Thoracic aorta (tissue), 2 donors: Measurements from ENCODE around the gene RAD9A. TPM values are rescaled to one million over a fixed set of nuclear protein-coding genes. Genes with fewer than 3 reads are reported as not detected.

Experiments
- ATAC-seq: fragments of 150-250 bp; one replicate; pipeline ENCODE4 v1.8.0; 2017; ENCODE audit warnings: low read depth; ENCODE audit not compliant: insufficient number of reproducible peaks, low FRiP score
- DNase-seq: peaks from one replicate; pipeline ENCODE4 v3.0.0-alpha.2; 2020; ENCODE audit warnings: low spot score
- H3K27ac ChIP-seq, 2 donors: fragments of 200-600 bp; sonication (generic); 1 replicate in 1 of 2; 2 replicates in 1 of 2; pipeline ENCODE4 v1.5.1; 2016; ENCODE audit warnings: mild to moderate bottlenecking in 2 of 2, moderate library complexity in 2 of 2
- H3K27me3 ChIP-seq: fragments of 200-600 bp; sonication (generic); replicated peaks from 2 replicates; pipeline ENCODE4 v1.6.0; 2016; ENCODE audit warnings: mild to moderate bottlenecking; ENCODE audit not compliant: insufficient read depth
- H3K36me3 ChIP-seq: fragments of 200-600 bp; sonication (generic); one replicate; pipeline ENCODE4 v1.5.1; 2016
- H3K4me1 ChIP-seq, 2 donors: fragments of 200-600 bp; sonication (generic); 1 replicate in 1 of 2; 2 replicates in 1 of 2; pipeline versions ENCODE4 v1.5.1 to v1.6.0; 2016; ENCODE audit warnings: low read depth in 2 of 2, mild to moderate bottlenecking in 1 of 2; ENCODE audit not compliant: control insufficient read depth in 1 of 2
- H3K4me3 ChIP-seq: fragments of 200-600 bp; sonication (generic); 2 replicates; pipeline ENCODE4 v1.5.1; 2016; ENCODE audit warnings: mild to moderate bottlenecking
- H3K9me3 ChIP-seq: fragments of 200-600 bp; sonication (generic); 2 replicates; pipeline ENCODE4 v1.5.1; 2016
- CTCF ChIP-seq: fragments of 200-600 bp; sonication (generic); IDR thresholded peaks from one replicate; pipeline ENCODE4 v1.5.1; 2019; ENCODE audit warnings: antibody characterized with exemption
- total RNA-seq, 2 donors: library from RNA; depleted of rRNA; stranded (reverse); fragments of >200 nt; gene quantifications; one replicate each; pipeline versions ENCODE4 v1.1.0 to v1.2.3, GENCODE V29; 2016

RAD9A gene
- total RNA-seq, 2 donors from 2014 or later: 15.8 to 23.0 TPM

- H3K9me3 ChIP-seq: no peaks in the 10 kb centered on the region
- DNase-seq (no peak), ATAC-seq (no peak)
- H3K36me3 ChIP-seq: no peaks in the 10 kb centered on the region
- peaks cover 23 to 55% of the 10 kb centered on the region in 2 donors for H3K4me1 ChIP-seq
- H3K27ac ChIP-seq: peak overlapping the region; percentile 78 to 90
- no peaks in the 10 kb centered on the region for H3K27me3 ChIP-seq
- H3K4me3 ChIP-seq: peak overlapping the region; percentile 6
- no peak for TF ChIP-seq CTCF
Measured at GRCh38 chr11:67419325-67420049, 27.7 kb downstream of the RAD9A start.

GRCh38 chr11:67420147-67420645 is 28.4 kb downstream of the RAD9A start:
- DNase-seq (no peak), ATAC-seq (no peak)
- TF ChIP-seq CTCF: no peak
- Histone ChIP-seq H3K9me3 (no peaks in the 10 kb centered on the region), H3K36me3 (no peaks in the 10 kb centered on the region), H3K4me3 (peak overlapping the region; percentile 81), H3K4me1 (peaks cover 19 to 51% of the 10 kb centered on the region in 2 donors), H3K27me3 (no peaks in the 10 kb centered on the region), H3K27ac (peak overlapping the region; percentile 78 to 90)

GRCh38 chr11:67420646-67421429 is 29.1 kb downstream of the RAD9A start:
- Histone ChIP-seq H3K4me3 (peak overlapping the region; percentile 81), H3K27ac (peak overlapping the region; percentile 78 to 90), H3K4me1 (peaks cover 19 to 48% of the 10 kb centered on the region in 2 donors), H3K27me3 (no peaks in the 10 kb centered on the region), H3K36me3 (no peaks in the 10 kb centered on the region), H3K9me3 (no peaks in the 10 kb centered on the region)
- TF ChIP-seq CTCF: no peak
- ATAC-seq (peak; percentile 72), DNase-seq (peak; percentile 82)

DNA sequence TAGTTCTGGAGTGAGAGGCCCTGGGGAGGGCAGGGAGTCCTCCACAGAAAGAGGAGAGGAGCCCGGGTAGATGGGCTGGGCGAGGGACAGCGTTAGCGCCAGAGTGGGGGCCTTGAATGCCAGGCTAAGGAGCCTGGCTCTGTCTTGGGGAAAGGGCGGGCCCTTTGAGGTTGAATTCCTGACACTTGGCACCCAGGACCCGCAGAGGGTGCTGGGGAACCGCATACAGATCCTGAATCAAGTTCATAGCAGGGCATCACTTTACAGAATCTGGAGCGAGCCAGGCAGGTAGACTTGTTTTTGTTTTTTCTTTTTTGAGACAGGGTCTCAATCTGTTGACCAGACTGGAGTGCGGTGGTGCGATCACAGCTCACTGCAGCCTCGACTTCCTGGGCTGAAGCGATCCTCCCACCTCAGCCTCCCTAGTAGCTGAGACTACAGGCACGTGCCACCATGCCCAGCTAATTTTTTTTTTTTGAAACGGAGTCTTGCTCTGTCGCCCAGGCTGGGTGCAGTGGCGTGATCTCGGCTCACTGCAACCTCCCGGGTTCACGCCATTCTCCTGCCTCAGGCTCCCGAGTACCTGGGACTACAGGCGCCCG is 29.7 kb downstream of the RAD9A start:
- ATAC-seq (no peak), DNase-seq (no peak)
- Histone ChIP-seq H3K36me3 (no peaks in the 10 kb centered on the region), H3K27ac (peak overlapping the region in 1 of 2 donors; percentile 90), H3K4me1 (peaks cover 15 to 41% of the 10 kb centered on the region in 2 donors), H3K9me3 (no peaks in the 10 kb centered on the region), H3K27me3 (no peaks in the 10 kb centered on the region), H3K4me3 (peak overlapping the region; percentile 81)
- no peak for TF ChIP-seq CTCF

DNA sequence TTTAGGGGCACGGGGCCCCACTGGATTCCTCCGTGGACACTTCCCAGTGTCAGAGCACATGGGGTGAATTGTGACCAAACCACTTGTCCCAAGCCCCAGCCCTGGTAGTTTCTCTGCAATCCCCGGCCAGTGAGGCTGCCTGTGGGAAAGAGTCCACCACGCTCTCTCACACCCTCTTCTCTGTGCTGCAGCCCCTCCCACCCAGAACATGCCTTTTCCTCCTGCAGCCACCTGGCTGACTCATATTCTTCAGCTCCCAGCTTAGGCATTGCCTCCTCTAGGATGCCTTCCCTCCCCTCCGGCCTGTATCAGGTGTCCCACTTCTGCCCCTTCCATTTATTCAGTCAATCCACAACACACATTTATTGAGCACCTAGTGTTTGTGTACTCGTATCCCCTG is 31.1 kb downstream of the RAD9A start:
- TF ChIP-seq CTCF: no peak
- H3K27me3 ChIP-seq: no peaks in the 10 kb centered on the region
- no peak for ATAC-seq
- H3K9me3 ChIP-seq: no peaks in the 10 kb centered on the region
- DNase-seq: no peak
- no peak overlapping the region for H3K27ac ChIP-seq
- peaks cover 13 to 33% of the 10 kb centered on the region in 2 donors for H3K4me1 ChIP-seq
- H3K36me3 ChIP-seq: no peaks in the 10 kb centered on the region
- no peak overlapping the region for H3K4me3 ChIP-seq
